CD4-positive, alpha-beta T cell treated with Interleukin-15 for 1 hour (primary cell): ENCODE data around the gene ACOT12.
A peak's percentile ranks its signal among the peaks of the same experiment; 100 is the strongest.
"Not testable (repeated sequence)": the region's sequence is repeated elsewhere in the genome, so short reads cannot be mapped to it uniquely, and the experiment has no call there.

Source experiments
- DNase-seq: peaks from one replicate; pipeline ENCODE4 v3.0.0-alpha.2; 2020

ACOT12 gene

DNA sequence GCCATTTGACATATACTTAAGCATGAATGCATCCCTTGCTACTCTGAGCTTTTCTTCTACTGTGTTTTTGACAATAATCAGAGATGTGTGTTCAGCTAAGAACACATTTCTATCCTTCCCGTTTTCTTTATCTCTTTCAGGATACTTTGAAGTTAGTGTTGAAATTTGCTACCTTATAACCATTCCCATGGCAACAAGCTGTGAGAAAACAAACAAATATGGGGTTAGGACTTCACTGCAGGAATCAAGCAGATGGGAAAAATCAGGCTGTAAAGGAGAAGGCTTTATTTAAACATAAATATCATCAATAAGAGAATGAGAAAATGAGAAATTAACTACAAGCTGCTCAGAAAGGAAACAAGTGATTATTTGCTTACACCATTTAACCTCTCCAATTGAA, 57.4 kb downstream of the ACOT12 start:
- DNase-seq, result no peak

DNA sequence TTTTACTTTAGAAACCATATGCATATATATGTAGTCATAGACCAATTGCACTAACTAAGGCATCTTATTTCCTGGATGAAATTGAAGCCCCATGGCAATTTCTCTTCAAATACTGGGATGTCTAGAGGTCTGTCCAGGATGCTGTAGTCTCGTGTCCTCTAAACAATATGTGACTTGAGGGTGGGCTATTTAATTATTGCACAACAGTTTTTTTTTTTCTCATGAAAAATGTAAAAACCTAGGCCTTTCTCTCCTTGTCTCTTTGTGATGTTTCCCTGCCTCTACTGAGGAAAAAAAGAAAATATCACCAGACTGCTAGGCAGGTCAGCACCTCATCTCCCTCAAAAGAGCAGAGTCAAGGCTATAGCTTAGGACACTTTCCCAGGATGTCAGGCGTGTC, 58.0 kb downstream of the ACOT12 start:
- no peak for DNase-seq

DNA sequence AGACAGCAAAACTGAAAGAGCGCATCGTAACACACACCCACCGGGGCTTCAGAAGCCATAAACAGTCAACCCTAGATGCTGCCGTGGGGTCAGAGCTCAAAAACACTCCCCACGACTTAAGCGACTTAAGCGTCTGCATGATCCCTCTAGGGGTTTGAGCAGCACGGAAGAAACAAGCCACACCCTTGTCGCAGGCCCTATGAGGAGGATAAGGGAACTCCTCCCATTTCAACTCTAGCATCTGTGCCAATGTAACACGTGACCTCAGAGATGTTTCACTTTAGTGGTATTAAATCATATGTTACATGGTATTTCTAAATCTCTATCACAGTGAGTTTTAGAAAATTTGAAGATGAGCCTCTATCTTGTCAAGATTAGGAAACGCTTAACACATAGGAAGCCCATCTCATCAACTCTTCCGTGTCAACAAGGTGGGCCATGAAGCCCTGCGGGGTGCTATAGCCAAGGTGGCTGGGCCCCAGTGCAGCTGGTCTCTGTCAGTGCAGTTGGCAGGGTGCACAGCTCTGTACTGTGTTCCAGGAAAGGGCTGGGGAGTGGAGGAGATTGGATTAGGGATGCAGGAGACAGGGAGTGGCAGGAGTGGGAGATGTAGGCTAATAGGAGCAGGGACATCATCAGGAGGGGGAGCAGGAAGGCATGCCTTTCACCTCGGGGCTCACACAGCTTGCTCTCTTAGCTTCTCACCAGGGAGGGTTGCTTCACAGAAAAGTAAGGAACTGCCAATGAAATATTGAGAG, 59.5 kb downstream of the ACOT12 start:
- DNase-seq, result no peak

GRCh38 chr5:81326554-81326953, 67.4 kb downstream of the ACOT12 start:
- no peak for DNase-seq

DNA sequence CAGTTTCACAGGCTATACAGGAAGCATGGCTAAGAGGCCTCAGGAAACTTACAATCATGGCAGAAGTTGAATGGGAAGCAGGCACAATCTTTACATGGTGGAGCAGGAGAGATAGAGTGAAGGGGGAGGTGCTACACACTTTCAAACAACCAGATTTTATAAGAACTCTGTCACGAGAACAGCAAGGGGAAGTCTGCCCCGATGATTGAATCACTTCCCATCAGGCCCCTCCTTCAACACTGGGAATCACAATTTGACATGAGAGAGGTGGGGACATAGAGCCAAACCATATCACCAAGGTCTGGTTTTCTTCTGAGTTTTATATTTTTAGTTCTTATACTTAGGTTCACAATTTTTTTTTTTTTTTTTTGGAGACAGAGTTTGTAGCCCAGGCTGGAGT, 76.4 kb downstream of the ACOT12 start:
- no peak for DNase-seq

DNA sequence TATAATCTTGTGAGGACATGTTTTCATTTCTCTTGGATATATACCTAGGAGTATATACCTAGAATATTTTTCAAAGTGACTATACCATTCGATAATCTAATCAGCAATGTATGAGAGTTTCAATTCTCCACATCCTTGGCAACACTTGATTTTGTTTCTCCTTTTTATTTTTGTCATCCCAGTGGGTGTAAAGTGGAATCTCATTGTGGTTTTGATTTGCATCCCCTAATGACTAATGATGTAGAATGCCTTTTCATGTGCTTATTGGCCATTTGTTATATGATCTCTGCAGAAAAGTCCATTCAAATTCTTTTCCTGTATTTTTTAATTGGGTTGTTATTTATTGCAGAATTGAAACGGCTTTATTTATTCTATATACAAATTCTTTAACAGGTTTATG, 77.4 kb downstream of the ACOT12 start:
- DNase-seq, result no peak

DNA sequence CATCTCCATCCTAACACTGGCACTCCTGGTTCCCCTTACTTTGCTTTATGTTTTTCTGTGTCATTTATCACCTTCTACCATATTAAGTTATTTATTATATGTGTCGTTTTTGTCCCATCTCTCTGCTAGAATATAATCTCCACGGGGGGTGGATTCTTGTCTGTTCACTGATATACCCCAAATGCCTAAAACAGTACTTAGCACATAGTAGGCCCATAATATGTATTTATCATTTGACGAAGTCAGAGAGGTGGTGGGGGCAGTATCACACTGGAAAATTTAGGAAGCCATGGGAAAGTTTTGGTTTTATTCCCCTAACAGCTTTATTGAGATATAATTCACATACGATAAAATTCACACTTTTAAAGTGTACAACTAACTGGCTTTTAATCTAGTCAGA, 78.1 kb downstream of the ACOT12 start:
- no peak for DNase-seq

DNA sequence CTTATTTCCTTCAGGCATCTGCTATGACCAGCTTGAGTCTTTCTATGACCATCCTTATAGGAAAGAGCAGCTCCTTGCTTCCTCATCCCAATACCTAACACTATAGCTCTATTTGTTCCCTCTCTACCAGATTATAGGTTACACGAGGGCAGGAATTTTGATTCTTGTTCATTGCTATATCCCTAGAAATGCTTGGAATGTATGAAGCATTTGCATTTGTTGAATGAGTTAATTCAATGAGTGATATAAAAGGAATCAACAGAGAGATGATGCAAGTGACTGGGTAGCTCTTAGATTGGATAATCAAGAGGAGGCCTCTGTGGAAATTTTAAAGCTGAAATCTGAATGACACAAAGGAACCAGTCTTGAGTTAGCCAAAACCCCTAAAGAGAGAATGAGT, 78.6 kb downstream of the ACOT12 start:
- no peak for DNase-seq

GRCh38 chr5:81314581-81314980, 79.4 kb downstream of the ACOT12 start:
- DNase-seq, result no peak

DNA sequence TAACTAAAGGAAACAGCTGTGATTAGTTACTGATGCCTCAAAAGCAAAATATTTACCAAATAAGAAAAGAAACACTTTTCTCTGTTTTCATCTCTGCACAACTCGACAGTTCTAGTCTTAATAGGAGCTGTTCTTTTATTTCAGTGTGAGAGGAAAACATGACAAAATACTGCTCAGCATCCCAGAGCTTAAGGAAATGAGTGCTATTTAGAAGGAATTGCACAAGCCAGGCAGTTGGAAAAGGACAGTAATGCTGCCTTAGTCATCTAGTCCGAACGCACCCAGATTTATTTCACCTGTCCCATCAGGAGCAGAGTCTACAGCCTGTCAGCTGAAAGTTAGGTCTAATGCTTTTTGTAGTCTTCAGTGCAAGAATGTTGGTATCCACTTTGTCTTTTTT, 80.2 kb downstream of the ACOT12 start:
- no peak for DNase-seq

DNA sequence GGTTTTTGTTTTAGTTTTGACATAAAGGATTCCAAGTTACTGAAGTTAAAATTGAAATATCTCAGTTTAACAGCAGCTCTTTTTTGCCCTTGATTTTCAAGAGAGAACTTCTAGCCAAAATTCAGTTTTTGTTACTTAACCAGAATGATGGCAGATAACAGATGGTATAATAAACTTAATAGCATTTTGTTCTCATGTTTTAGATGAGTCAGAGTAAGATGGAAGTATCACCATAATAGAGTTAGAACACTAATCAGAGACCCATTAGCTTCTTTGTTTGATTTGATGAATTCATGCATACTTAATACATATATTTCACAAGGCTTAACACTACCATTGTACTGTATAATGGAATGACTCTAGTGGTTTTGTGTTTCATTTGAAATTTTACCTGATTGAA, 80.7 kb downstream of the ACOT12 start:
- no peak for DNase-seq

DNA sequence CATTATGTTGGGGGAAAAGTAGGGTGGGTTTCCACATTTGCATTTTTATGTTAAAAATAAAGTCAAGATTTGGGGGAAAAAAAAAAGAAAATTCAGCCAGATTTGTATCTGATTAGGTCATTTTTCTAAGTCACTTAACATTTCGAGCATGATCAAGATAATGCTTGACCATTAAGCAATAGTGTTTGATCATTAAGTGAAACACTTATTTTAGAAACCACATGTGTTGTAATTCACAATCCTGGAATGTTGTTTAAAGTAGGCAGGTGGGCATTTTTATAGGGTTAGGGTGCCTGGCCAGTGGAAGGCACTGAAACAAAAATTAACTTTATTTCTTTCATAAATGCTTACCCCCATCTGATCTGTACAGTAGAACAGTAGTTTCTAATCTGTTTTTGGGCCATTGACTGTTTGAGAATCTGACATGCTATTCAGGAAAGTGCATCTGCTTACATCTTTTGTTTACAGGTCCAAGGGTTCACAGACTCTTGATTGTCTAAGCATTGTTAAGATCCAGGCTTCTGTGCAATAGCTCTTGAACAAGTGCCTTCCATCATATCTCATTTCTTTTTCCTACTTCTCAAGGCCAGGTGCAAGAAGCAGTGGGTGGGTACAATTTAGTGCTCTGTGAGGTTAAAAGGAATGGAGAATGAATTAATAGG, 83.4 kb downstream of the ACOT12 start:
- DNase-seq, result no peak

- DNase-seq, result no peak
These were observed 85.1 kb downstream of the ACOT12 start for GRCh38 chr5:81308836-81309235.

DNA sequence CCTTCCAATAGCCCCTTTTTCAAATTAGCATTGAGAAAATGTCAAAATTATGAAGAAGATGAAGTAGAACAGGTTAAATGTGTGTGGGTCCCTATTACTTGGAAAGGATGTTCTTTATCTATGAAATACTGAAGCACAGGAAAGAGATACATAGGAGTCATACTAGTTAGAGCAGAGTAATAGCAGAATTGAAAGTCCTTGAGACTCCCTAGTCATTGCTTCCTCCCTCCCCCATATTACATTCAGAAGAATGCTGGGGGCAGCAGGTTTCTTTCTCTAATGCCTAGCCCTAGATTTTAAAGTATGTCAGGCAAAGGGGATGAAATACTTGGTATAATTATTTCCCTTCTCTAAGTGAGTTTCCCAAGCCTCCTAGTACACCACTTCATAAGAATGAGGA, 88.1 kb downstream of the ACOT12 start:
- DNase-seq, result no peak

DNA sequence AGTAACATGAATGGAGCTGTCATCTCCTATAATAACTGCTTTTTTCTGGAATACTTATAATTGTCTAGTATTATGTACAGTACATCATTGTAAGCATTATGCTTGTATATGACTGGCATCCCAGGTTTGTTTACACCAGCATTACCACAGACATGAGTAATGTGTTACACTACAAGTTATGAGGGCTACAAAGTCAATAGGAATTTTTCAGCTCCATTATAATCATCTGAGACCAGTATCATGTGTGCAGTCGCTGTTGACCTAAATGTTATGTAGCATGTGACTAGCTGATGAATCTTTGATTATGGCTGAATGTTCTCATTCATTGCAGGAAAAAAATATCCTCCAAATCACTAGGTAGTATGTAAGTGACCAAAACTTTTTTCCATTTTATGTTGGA, 90.4 kb downstream of the ACOT12 start:
- no peak for DNase-seq

- no peak for DNase-seq
These were observed 91.3 kb downstream of the ACOT12 start for GRCh38 chr5:81302596-81302995.

GRCh38 chr5:81301271-81302015, 92.5 kb downstream of the ACOT12 start, which contains the start of gene ZCCHC9:
Gene ZCCHC9 (plus strand): TSS chr5:81301587. CDS start chr5:81304758, 3,171 bp downstream.
- peak; percentile 95 for DNase-seq

GRCh38 chr5:81300921-81301270, 93.0 kb downstream of the ACOT12 start:
- DNase-seq, result no peak

DNA sequence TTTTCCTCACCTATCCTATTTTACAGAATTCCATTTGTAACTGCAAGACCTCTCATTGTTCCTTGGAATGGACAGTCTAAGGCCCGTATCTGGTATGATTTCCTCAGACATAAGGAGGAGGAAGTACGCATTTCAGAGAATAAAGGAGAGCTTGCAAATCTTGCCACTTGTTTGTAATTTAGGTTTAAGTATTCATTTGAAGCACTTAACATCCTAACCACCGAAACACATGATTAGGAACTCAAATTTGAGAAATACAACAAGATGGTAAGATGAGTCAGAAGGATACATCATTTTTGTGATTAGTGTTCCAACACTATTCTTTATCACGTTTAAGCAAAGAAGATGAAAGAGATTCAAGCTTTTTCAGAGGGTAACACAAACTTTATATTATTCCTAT, 96.4 kb downstream of the ACOT12 start:
- no peak for DNase-seq

DNA sequence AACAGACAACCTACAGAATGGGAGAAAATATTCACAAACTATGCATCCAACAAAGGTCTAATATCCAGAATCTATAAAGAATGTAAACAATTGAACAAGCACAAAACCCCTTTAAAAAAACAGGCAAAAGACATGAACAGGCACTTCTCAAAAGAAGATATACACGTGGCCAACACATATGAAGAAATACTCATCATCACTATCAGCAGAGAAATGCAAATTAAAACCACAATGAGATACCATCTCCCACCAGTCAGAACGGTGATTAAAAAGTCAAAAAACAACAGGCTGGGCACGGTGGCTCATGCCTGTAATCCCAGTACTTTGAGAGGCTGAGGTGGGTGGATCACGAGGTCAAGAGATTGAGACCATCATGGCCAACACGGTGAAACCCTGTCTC, 99.9 kb downstream of the ACOT12 start:
- DNase-seq, result not testable (repeated sequence)

- no peak for DNase-seq
These were observed 101.8 kb downstream of the ACOT12 start for GRCh38 chr5:81292130-81292529.

DNA sequence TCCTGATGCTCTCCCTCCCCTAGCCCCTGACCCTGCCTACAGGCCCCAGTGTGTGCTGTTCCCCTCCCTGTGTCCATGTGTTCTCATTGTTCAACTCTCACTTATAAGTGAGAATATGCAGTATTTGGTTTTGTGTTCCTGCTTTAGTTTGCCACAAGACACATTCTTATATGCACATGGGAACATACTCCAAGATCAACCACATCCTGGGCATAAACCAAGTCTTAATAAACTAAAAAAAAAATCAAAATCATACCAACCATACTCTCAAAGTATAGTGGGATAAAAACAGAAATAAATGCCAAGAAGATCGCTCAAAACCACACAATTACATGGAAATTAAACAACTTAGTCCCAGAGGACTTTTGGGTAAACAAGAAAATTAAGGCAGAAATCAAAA, 103.8 kb downstream of the ACOT12 start:
- no peak for DNase-seq

DNA sequence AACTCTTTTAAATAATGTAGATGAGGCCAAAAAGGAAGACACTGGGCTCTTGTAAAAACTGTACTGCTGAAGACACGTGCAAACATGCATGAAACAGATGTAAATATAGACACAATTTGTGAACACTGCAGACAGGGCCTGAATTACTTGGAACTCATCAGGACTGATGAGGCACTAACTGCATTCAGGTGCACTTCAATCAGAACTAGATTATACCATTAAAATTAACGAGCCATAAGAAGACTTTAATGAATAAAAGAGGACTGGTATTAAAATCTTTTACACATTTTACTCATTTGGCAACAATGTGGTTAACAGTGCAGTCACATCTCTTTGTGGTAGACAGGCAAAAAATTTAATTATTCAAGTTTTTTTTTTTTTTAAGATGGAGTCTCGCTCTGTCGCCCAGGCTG, 105.9 kb downstream of the ACOT12 start:
- no peak for DNase-seq

- no peak for DNase-seq
These were observed 107.8 kb downstream of the ACOT12 start for GRCh38 chr5:81286059-81286617.
